Sigmoid colon (tissue), 4 donors: ENCODE measurements around the gene SMYD4.

Experiments
- CTCF ChIP-seq, 4 experiments: fragments of 450-650 bp in 3 of 4; fragments of 200-600 bp in 1 of 4; IDR thresholded peaks; one replicate each; pipeline ENCODE4 v1.5.1; 2016 to 2019; ENCODE audit warnings: antibody characterized with exemption in 4 of 4, mild to moderate bottlenecking in 3 of 4, moderate library complexity in 2 of 4
- EP300 ChIP-seq, 4 donors: sonication (generic); formaldehyde crosslinking; IDR thresholded peaks; one replicate each; pipeline ENCODE4 v1.6.1; 2017; ENCODE audit warnings: antibody characterized with exemption in 4 of 4

- no peak for TF ChIP-seq EP300 (IDR thresholded peaks at IDR 0.05)
- TF ChIP-seq CTCF (IDR thresholded peaks at IDR 0.05) = no peak
Observed at GRCh38 chr17:1860978-1861377, 31.3 kb upstream of the SMYD4 start.
